Uterus (tissue), 4 donors: ENCODE data around the gene TOP1. TPM values are rescaled to one million over a fixed set of nuclear protein-coding genes. Genes with fewer than 3 reads are reported as not detected.

Source experiments
- DNase-seq, 2 donors: peaks; one replicate each; pipeline ENCODE4 v3.0.0-alpha.2; 2019 to 2020
- H3K27ac ChIP-seq, 2 donors: fragments of 200-600 bp; sonication (generic); 1 replicate in 1 of 2; 2 replicates in 1 of 2; pipeline ENCODE4 v1.5.1; 2016 to 2018
- H3K27me3 ChIP-seq, 2 donors: fragments of 200-600 bp; sonication (generic); one replicate each; pipeline ENCODE4 v1.5.1; 2018 to 2019; ENCODE audit warnings: control low read depth in 1 of 2
- H3K36me3 ChIP-seq, 2 donors: fragments of 200-600 bp; sonication (generic); one replicate each; pipeline ENCODE4 v1.5.1; 2019; ENCODE audit warnings: control low read depth in 1 of 2
- H3K4me1 ChIP-seq, 2 donors: fragments of 200-600 bp; sonication (generic); one replicate each; pipeline ENCODE4 v1.5.1; 2018 to 2019; ENCODE audit warnings: control low read depth in 1 of 2
- H3K4me3 ChIP-seq, 2 donors: fragments of 200-600 bp; sonication (generic); 1 replicate in 1 of 2; 2 replicates in 1 of 2; pipeline ENCODE4 v1.5.1; 2018 to 2019; ENCODE audit warnings: mild to moderate bottlenecking in 1 of 2
- H3K9me3 ChIP-seq, 2 donors: fragments of 200-600 bp; sonication (generic); one replicate each; pipeline ENCODE4 v1.5.1; 2019; ENCODE audit warnings: control low read depth in 1 of 2
- POLR2A ChIP-seq, 2 donors: fragments of 450-650 bp; IDR thresholded peaks; one replicate each; pipeline ENCODE4 v1.6.1; 2016; ENCODE audit warnings: antibody characterized with exemption in 2 of 2, mild to moderate bottlenecking in 1 of 2, moderate library complexity in 1 of 2
- intact Hi-C: fragments of 100-400 bp; cut with DNase I; formaldehyde crosslinking; loops from one replicate; pipeline ENCODE4 v1.15.1; 2023; ENCODE audit warnings: low total_unique reads
- total RNA-seq, 4 donors: library from RNA; depleted of rRNA in 3 of 4; stranded (reverse); fragments of >200 nt in 3 of 4; gene quantifications; one replicate each; pipeline versions ENCODE4 v1.1.0 to v1.2.4, GENCODE V29; 2014 to 2023
- TF ChIP-seq, protein P1 (sequence below), 4 experiments: fragments of 200-600 bp in 2 of 4; fragments of 450-650 bp in 2 of 4; sonication (generic) in 2 of 4; IDR thresholded peaks; one replicate each; pipeline ENCODE4 v1.5.1; 2016 to 2019; ENCODE audit warnings: antibody characterized with exemption in 4 of 4, mild to moderate bottlenecking in 2 of 4, moderate library complexity in 1 of 4
- donor health status: DM: yes; HTN: yes; CAD: no.

TOP1 gene
- total RNA-seq, 4 donors from 2014 or later = 20.5 to 47.1 (median 35.4) TPM

DNA sequence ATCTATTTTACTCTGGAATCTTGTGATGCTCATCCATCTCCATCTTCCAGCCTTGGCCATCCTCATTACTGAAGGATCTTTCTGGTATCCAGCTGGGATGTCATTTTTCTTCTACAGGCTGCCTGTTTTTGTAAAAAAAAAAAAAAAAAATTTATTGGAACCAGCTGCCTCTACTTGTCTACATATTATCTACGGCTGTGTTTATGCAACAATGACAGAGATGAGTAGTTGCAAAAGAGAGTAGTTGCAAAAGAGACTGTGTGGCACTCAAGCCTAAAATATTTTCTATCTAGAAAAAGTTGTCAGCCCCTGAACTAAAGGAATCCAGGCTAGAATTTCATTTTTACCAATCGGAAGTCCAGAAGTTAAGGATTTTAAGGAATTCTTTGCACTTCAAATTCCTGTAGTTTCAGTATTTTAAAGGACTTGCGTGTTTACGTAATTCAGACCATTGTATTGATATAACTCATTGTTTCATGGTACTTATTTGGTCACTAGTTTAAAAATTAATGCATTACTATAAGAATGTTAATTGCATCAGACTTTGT is 70.2 kb downstream of the TOP1 start:
- Histone ChIP-seq H3K4me1 (peaks cover 0 to 5% of the 10 kb centered on the region in 2 donors), H3K36me3 (no peaks in the 10 kb centered on the region), H3K9me3 (no peaks in the 10 kb centered on the region), H3K27ac (no peak overlapping the region), H3K27me3 (no peaks in the 10 kb centered on the region), H3K4me3 (no peak overlapping the region)
- intact Hi-C loops = loop anchor here (10.0 kb wide), 1 partner anchor 104 kb away; no protein-coding TSS in a partner anchor
- TF ChIP-seq, protein P1, sequence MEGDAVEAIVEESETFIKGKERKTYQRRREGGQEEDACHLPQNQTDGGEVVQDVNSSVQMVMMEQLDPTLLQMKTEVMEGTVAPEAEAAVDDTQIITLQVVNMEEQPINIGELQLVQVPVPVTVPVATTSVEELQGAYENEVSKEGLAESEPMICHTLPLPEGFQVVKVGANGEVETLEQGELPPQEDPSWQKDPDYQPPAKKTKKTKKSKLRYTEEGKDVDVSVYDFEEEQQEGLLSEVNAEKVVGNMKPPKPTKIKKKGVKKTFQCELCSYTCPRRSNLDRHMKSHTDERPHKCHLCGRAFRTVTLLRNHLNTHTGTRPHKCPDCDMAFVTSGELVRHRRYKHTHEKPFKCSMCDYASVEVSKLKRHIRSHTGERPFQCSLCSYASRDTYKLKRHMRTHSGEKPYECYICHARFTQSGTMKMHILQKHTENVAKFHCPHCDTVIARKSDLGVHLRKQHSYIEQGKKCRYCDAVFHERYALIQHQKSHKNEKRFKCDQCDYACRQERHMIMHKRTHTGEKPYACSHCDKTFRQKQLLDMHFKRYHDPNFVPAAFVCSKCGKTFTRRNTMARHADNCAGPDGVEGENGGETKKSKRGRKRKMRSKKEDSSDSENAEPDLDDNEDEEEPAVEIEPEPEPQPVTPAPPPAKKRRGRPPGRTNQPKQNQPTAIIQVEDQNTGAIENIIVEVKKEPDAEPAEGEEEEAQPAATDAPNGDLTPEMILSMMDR (IDR thresholded peaks at IDR 0.05) = no peak
- TF ChIP-seq POLR2A (IDR thresholded peaks at IDR 0.05) = no peak
- DNase-seq = no peak

DNA sequence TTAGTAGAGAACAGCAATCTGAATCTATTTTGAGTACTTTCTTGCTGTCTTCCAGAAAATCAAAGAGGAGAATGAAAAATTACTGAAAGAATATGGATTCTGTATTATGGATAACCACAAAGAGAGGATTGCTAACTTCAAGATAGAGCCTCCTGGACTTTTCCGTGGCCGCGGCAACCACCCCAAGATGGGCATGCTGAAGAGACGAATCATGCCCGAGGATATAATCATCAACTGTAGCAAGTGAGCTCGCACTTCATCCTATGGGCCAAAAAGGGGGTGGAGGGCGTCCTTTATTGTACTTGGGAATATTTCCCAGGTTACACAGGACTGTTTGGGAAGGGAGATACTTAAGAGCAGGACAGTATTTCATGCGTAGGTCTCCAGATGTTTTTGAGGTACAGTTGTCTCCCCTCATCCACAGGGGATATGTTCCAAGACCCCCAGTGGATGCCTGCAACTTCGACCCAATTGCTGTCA is 71.4 kb downstream of the TOP1 start:
- Histone ChIP-seq H3K36me3 (no peaks in the 10 kb centered on the region), H3K27ac (no peak overlapping the region), H3K27me3 (no peaks in the 10 kb centered on the region), H3K9me3 (no peaks in the 10 kb centered on the region), H3K4me1 (no peaks in the 10 kb centered on the region), H3K4me3 (no peak overlapping the region)
- DNase-seq = no peak
- TF ChIP-seq, protein P1 (IDR thresholded peaks at IDR 0.05) = no peak
- TF ChIP-seq POLR2A (IDR thresholded peaks at IDR 0.05) = no peak
- intact Hi-C loops = no loop called here

DNA sequence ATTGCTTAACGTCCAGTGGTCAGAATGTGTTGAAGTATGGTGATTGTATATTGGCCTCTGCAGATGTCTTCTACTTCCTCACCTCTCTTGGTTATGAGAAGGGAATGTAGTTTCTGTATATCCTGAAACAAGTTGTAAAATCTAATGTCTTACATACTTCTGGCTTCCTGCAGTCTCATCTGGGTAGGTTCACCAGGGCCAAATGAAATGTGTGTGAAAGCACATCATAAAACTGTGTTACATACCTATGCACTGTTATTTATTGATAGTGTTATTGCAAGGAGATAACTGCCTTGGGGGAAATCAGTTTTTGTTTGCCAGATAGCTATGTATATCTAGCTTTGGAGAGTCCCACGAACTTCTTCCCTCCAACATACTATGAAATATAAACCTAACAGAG is 73.0 kb downstream of the TOP1 start:
- TF ChIP-seq POLR2A (IDR thresholded peaks at IDR 0.05) = no peak
- TF ChIP-seq, protein P1 (IDR thresholded peaks at IDR 0.05) = no peak
- Histone ChIP-seq H3K36me3 (no peaks in the 10 kb centered on the region), H3K27me3 (no peaks in the 10 kb centered on the region), H3K9me3 (no peaks in the 10 kb centered on the region), H3K27ac (no peak overlapping the region), H3K4me1 (no peaks in the 10 kb centered on the region), H3K4me3 (no peak overlapping the region)
- DNase-seq = no peak
- intact Hi-C loops = no loop called here

DNA sequence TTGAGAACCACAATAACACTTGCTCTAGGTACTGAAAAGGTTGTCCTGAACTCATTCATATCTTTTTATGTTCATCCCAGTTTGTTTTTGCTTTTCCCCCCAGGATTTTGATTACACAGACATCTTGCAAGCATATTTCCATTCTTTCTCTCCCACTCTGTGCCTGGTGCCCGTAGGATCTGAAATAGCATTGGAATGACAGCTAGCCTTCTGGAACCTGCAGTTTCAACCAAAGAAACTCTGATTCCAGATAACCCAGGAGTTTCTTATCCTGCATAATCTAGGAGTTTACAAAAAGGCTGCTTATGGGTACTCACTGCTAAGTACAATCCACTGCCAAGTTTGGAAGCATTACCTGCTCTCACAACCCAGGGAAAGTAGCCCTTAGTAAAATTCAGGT is 79.9 kb downstream of the TOP1 start:
- Histone ChIP-seq H3K27ac (no peak overlapping the region), H3K27me3 (no peaks in the 10 kb centered on the region), H3K4me1 (no peaks in the 10 kb centered on the region), H3K9me3 (no peaks in the 10 kb centered on the region), H3K4me3 (no peak overlapping the region), H3K36me3 (no peaks in the 10 kb centered on the region)
- TF ChIP-seq, protein P1 (IDR thresholded peaks at IDR 0.05) = no peak
- no peak for TF ChIP-seq POLR2A (IDR thresholded peaks at IDR 0.05)
- no peak for DNase-seq
- intact Hi-C loops = no loop called here

DNA sequence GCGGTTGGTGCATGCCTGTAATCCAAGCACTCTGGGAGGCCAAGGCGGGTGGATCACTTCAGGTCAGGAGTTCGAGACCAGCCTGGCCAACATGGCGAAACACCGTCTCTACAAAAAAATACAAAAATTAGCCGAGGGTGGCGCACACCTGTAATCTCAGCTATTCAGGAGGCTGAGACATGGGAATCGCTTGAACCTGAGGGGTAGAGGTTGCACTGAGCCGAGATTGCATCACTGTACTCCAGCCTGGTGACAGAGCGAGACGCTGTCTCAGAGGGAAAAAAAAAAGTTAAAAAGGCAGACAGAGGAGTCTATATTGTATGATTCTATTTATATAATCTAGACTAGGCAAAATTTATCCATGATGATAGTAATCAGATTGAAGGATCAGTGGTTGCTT is 81.4 kb downstream of the TOP1 start:
- H3K9me3 ChIP-seq = no peaks in the 10 kb centered on the region
- TF ChIP-seq, protein P1 (IDR thresholded peaks at IDR 0.05) = no peak
- no peak for TF ChIP-seq POLR2A (IDR thresholded peaks at IDR 0.05)
- DNase-seq = no peak
- H3K27me3 ChIP-seq = no peaks in the 10 kb centered on the region
- H3K27ac ChIP-seq = no peak overlapping the region
- intact Hi-C loops = no loop called here
- H3K36me3 ChIP-seq = no peaks in the 10 kb centered on the region
- H3K4me3 ChIP-seq = no peak overlapping the region
- no peaks in the 10 kb centered on the region for H3K4me1 ChIP-seq
